Calu3 (cell line): Measurements from ENCODE around the gene ICA1L. TPM values are rescaled to one million over a fixed set of nuclear protein-coding genes. Genes with fewer than 3 reads are reported as not detected.

Experiments used
- BruUV-seq: library from RNA; stranded (reverse); fragments of 400-500 nt; replicated peaks from 2 replicates; lab custom pipeline; 2021; lab: Mats Ljungman, UMichigan
- CTCF ChIA-PET: fragments of 300-600 bp; sonication (Branson Sonifier 250); formaldehyde crosslinking; loops from one replicate; lab custom pipeline; 2022; ENCODE audit warnings: antibody characterized with exemption; lab: Charles Lee
- DNase-seq: peaks from one replicate; pipeline ENCODE4 v3.0.0; 2022
- H3K27ac Mint-ChIP-seq: one replicate; pipeline ENCODE4 v1.8.0; 2022; ENCODE audit warnings: mixed read lengths; ENCODE audit not compliant: unreplicated experiment
- H3K27me3 Mint-ChIP-seq: one replicate; pipeline ENCODE4 v1.8.0; 2022; ENCODE audit warnings: mixed read lengths; ENCODE audit not compliant: unreplicated experiment
- H3K36me3 Mint-ChIP-seq: one replicate; pipeline ENCODE4 v1.8.0; 2022; ENCODE audit warnings: mild to moderate bottlenecking, moderate library complexity, mixed read lengths; ENCODE audit not compliant: insufficient read depth, unreplicated experiment
- H3K4me1 Mint-ChIP-seq: one replicate; pipeline ENCODE4 v1.8.0; 2022; ENCODE audit warnings: mild to moderate bottlenecking, low read depth, mixed read lengths; ENCODE audit not compliant: unreplicated experiment
- H3K4me3 Mint-ChIP-seq: one replicate; pipeline ENCODE4 v1.8.0; 2022; ENCODE audit warnings: mild to moderate bottlenecking, low read depth, moderate library complexity, mixed read lengths; ENCODE audit not compliant: unreplicated experiment
- H3K9me3 Mint-ChIP-seq: one replicate; pipeline ENCODE4 v1.8.0; 2022; ENCODE audit warnings: low read depth, mixed read lengths; ENCODE audit not compliant: unreplicated experiment
- CTCF ChIP-seq: fragments of 200-600 bp; IDR thresholded peaks from one replicate; pipeline ENCODE4 v1.8.0; 2022; ENCODE audit warnings: antibody characterized with exemption; ENCODE audit not compliant: unreplicated experiment
- intact Hi-C: fragments of 100-400 bp; cut with micrococcal nuclease; formaldehyde crosslinking; loops from one replicate; pipeline ENCODE4 v1.10.0; 2022; ENCODE audit not compliant: unreplicated experiment
- total RNA-seq: library from RNA; stranded (reverse); gene quantifications from 2 replicates; pipeline ENCODE4 v1.2.3, GENCODE V29; 2022

ICA1L gene
- total RNA-seq, 1 experiment from 2014 or later = 1.3 TPM

- TF ChIP-seq CTCF = no peak
- CTCF ChIA-PET = no interaction called here
- DNase-seq = no peak
- Mint-ChIP-seq H3K4me3 (no peak overlapping the region), H3K27ac (no peak overlapping the region), H3K36me3 (no peaks in the 10 kb centered on the region), H3K27me3 (no peaks in the 10 kb centered on the region), H3K4me1 (peaks cover 9% of the 10 kb centered on the region), H3K9me3 (no peaks in the 10 kb centered on the region)
- no TSS peak for BruUV-seq
- intact Hi-C loops = no loop called here
Measured at GRCh38 chr2:202756598-202756997, 115.0 kb downstream of the ICA1L start.

- BruUV-seq = no TSS peak
- CTCF ChIA-PET = interaction anchor here (0.6 kb wide), 1 partner anchor 61 kb away, joined by 3 read pairs; no protein-coding TSS in a partner anchor
- DNase-seq = no peak
- no peaks in the 10 kb centered on the region for H3K27me3 Mint-ChIP-seq
- H3K4me1 Mint-ChIP-seq = peaks cover 9% of the 10 kb centered on the region
- intact Hi-C loops = no loop called here
- no peak overlapping the region for H3K4me3 Mint-ChIP-seq
- no peaks in the 10 kb centered on the region for H3K9me3 Mint-ChIP-seq
- H3K27ac Mint-ChIP-seq = no peak overlapping the region
- TF ChIP-seq CTCF = no peak
- no peaks in the 10 kb centered on the region for H3K36me3 Mint-ChIP-seq
Measured at GRCh38 chr2:202754936-202755335, 116.6 kb downstream of the ICA1L start.

GRCh38 chr2:202752071-202752470, 119.5 kb downstream of the ICA1L start:
- BruUV-seq = no TSS peak
- no peak for TF ChIP-seq CTCF
- no peaks in the 10 kb centered on the region for H3K27me3 Mint-ChIP-seq
- CTCF ChIA-PET = interaction anchor here (0.7 kb wide), 1 partner anchor 42 kb away, joined by 3 read pairs; no protein-coding TSS in a partner anchor
- no peak for DNase-seq
- peaks cover 9% of the 10 kb centered on the region for H3K4me1 Mint-ChIP-seq
- no peak overlapping the region for H3K27ac Mint-ChIP-seq
- no peaks in the 10 kb centered on the region for H3K36me3 Mint-ChIP-seq
- intact Hi-C loops = no loop called here
- H3K4me3 Mint-ChIP-seq = no peak overlapping the region
- no peaks in the 10 kb centered on the region for H3K9me3 Mint-ChIP-seq

- no peak overlapping the region for H3K4me3 Mint-ChIP-seq
- H3K27ac Mint-ChIP-seq = no peak overlapping the region
- H3K36me3 Mint-ChIP-seq = no peaks in the 10 kb centered on the region
- CTCF ChIA-PET = no interaction called here
- DNase-seq = no peak
- H3K4me1 Mint-ChIP-seq = no peaks in the 10 kb centered on the region
- no peak for TF ChIP-seq CTCF
- H3K9me3 Mint-ChIP-seq = no peaks in the 10 kb centered on the region
- BruUV-seq = no TSS peak
- H3K27me3 Mint-ChIP-seq = no peaks in the 10 kb centered on the region
- intact Hi-C loops = no loop called here
Measured at GRCh38 chr2:202750763-202751427, 120.7 kb downstream of the ICA1L start.
